ENCODE measurements around the gene RAD21L1.

The RAD21L1 gene

GRCh38 chr20:1209447-1210387 is 16.1 kb upstream of the RAD21L1 start:
- no peaks in the 10 kb centered on the region for H3F3A ChIP-seq (ENCODE audit: insufficient read depth)
- no peaks in the 10 kb centered on the region for H4K20me1 ChIP-seq (ENCODE audit: low read depth, low read length)
- TF ChIP-seq CTCF (IDR thresholded peaks at IDR 0.05; ENCODE audit: insufficient read depth, low read length, poor library complexity, severe bottlenecking) (no peak), EZH2phosphoT487 (conservative IDR thresholded peaks at IDR 0.05; ENCODE audit: low read length) (no peak)
- H3K9ac ChIP-seq (ENCODE audit: low read length), result no peak overlapping the region
- H3K4me2 ChIP-seq (ENCODE audit: low read depth, low read length, poor library complexity, severe bottlenecking), result no peak overlapping the region
- H3K27ac ChIP-seq (ENCODE audit: low read depth, low read length), result no peak overlapping the region
- no peaks in the 10 kb centered on the region for H3K79me2 ChIP-seq (ENCODE audit: insufficient read depth, low read length)
- H3K9me3 ChIP-seq (ENCODE audit: insufficient read depth, low read length), result no peaks in the 10 kb centered on the region
- no peaks in the 10 kb centered on the region for H3K36me3 ChIP-seq (ENCODE audit: low read length)
- H2AFZ ChIP-seq (ENCODE audit: low read depth, low read length, severe bottlenecking), result no peak overlapping the region
- no peaks in the 10 kb centered on the region for H3K27me3 ChIP-seq (ENCODE audit: low read length)
- no peaks in the 10 kb centered on the region for H3K9me2 ChIP-seq (replicated peaks; ENCODE audit: insufficient read depth, low read length)
- H3K4me3 ChIP-seq (ENCODE audit: insufficient read depth, low read length, poor library complexity, severe bottlenecking), result no peak overlapping the region

DNA sequence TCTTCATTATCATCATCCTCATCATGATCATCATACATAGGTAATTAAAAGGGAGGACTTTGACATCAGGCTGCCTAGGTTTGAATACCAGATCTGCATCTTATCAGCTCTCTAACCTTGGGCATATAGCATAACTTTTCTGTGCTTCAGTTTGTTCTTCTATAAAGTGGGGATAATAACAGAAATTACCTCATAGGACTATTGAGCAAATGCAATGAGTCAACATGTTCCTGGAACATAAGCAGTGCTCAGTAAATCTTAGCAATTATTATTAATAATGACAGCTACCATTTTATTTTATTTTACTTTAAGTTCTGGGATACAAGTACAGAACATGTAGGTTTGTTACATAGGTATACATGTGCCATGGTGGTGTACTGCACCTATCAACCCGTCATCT is 15.3 kb upstream of the RAD21L1 start:
- H3F3A ChIP-seq (ENCODE audit: insufficient read depth), result no peaks in the 10 kb centered on the region
- no peak overlapping the region for H3K9ac ChIP-seq (ENCODE audit: low read length)
- no peaks in the 10 kb centered on the region for H3K9me3 ChIP-seq (ENCODE audit: insufficient read depth, low read length)
- TF ChIP-seq CTCF (IDR thresholded peaks at IDR 0.05; ENCODE audit: insufficient read depth, low read length, poor library complexity, severe bottlenecking) (no peak), EZH2phosphoT487 (conservative IDR thresholded peaks at IDR 0.05; ENCODE audit: low read length) (no peak)
- H3K36me3 ChIP-seq (ENCODE audit: low read length), result no peaks in the 10 kb centered on the region
- H3K9me2 ChIP-seq (replicated peaks; ENCODE audit: insufficient read depth, low read length), result no peaks in the 10 kb centered on the region
- H4K20me1 ChIP-seq (ENCODE audit: low read depth, low read length), result no peaks in the 10 kb centered on the region
- H3K27ac ChIP-seq (ENCODE audit: low read depth, low read length), result no peak overlapping the region
- no peaks in the 10 kb centered on the region for H3K79me2 ChIP-seq (ENCODE audit: insufficient read depth, low read length)
- H3K27me3 ChIP-seq (ENCODE audit: low read length), result no peaks in the 10 kb centered on the region
- H3K4me2 ChIP-seq (ENCODE audit: low read depth, low read length, poor library complexity, severe bottlenecking), result no peak overlapping the region
- H3K4me3 ChIP-seq (ENCODE audit: insufficient read depth, low read length, poor library complexity, severe bottlenecking), result no peak overlapping the region
- H2AFZ ChIP-seq (ENCODE audit: low read depth, low read length, severe bottlenecking), result no peak overlapping the region

- no peak for TF ChIP-seq EZH2phosphoT487 (conservative IDR thresholded peaks at IDR 0.05; ENCODE audit: low read length)
- no peak for TF ChIP-seq CTCF (IDR thresholded peaks at IDR 0.05; ENCODE audit: insufficient read depth, low read length, poor library complexity, severe bottlenecking)
Observed at GRCh38 chr20:1212023-1212422, 13.8 kb upstream of the RAD21L1 start.

More at GRCh38 chr20:1212023-1212422, 13.8 kb upstream of the RAD21L1 start:
- H3K36me3 ChIP-seq (ENCODE audit: low read length), result no peaks in the 10 kb centered on the region
- no peak overlapping the region for H3K27ac ChIP-seq (ENCODE audit: low read depth, low read length)
- H3K4me2 ChIP-seq (ENCODE audit: low read depth, low read length, poor library complexity, severe bottlenecking), result no peak overlapping the region
- no peaks in the 10 kb centered on the region for H3F3A ChIP-seq (ENCODE audit: insufficient read depth)
- no peak overlapping the region for H2AFZ ChIP-seq (ENCODE audit: low read depth, low read length, severe bottlenecking)
- no peaks in the 10 kb centered on the region for H3K27me3 ChIP-seq (ENCODE audit: low read length)
- H3K79me2 ChIP-seq (ENCODE audit: insufficient read depth, low read length), result no peaks in the 10 kb centered on the region
- H3K9ac ChIP-seq (ENCODE audit: low read length), result no peak overlapping the region
- no peaks in the 10 kb centered on the region for H3K9me2 ChIP-seq (replicated peaks; ENCODE audit: insufficient read depth, low read length)
- no peaks in the 10 kb centered on the region for H4K20me1 ChIP-seq (ENCODE audit: low read depth, low read length)
- H3K4me3 ChIP-seq (ENCODE audit: insufficient read depth, low read length, poor library complexity, severe bottlenecking), result no peak overlapping the region
- no peaks in the 10 kb centered on the region for H3K9me3 ChIP-seq (ENCODE audit: insufficient read depth, low read length)
